Endothelial cell of umbilical vein (primary cell): ENCODE results near the gene CREG1. TPM values are rescaled to one million over a fixed set of nuclear protein-coding genes. Genes with fewer than 3 reads are reported as not detected.

Experiments used
- BruUV-seq: library from RNA; stranded (reverse); fragments of 400-500 nt; replicated peaks from 2 replicates; lab custom pipeline; 2021; lab: Mats Ljungman, UMichigan
- CTCF ChIA-PET: fragments of 300-600, 350-600 bp; sonication (Branson Sonifier 250); formaldehyde crosslinking; loops from one replicate; lab custom pipeline; 2021; ENCODE audit warnings: antibody characterized with exemption, inconsistent platforms; lab: Charles Lee
- POLR2A ChIA-PET: fragments of 300-600, 350-600 bp; sonication (Branson Sonifier 250); formaldehyde crosslinking; loops from one replicate; lab custom pipeline; 2021; ENCODE audit warnings: antibody characterized with exemption, inconsistent platforms; lab: Charles Lee
- DNase-seq: peaks from one replicate; pipeline ENCODE4 v3.0.0-alpha.2; 2011; ENCODE audit warnings: low read depth, low spot score
- FAIRE-seq: peaks from 2 replicates; lab custom pipeline; 2011; peaks lifted over from hg19 to GRCh38; lab: Jason Lieb, UNC
- H2AFZ ChIP-seq: 2 replicates; pipeline ENCODE4 v1.6.0; 2012; ENCODE audit warnings: low read depth, low read length, control low read depth, inconsistent platforms
- H3K27ac ChIP-seq: 2 replicates; pipeline ENCODE4 v1.5.1; 2011; ENCODE audit warnings: low read depth, mild to moderate bottlenecking, control low read depth, low read length, moderate library complexity; ENCODE audit not compliant: insufficient read depth
- H3K27me3 ChIP-seq, 2 experiments: 2 replicates each; pipeline versions ENCODE4 v1.6.0 to v1.6.1; 2011; ENCODE audit warnings: low read length in 2 of 2, mixed read lengths in 1 of 2; ENCODE audit not compliant: control insufficient read depth in 2 of 2, insufficient read depth in 2 of 2
- H3K36me3 ChIP-seq, 2 experiments: 2 replicates in 1 of 2; 3 replicates in 1 of 2; pipeline ENCODE4 v1.5.1; 2011; ENCODE audit warnings: low read length in 2 of 2, mild to moderate bottlenecking in 1 of 2, moderate library complexity in 1 of 2; ENCODE audit not compliant: control insufficient read depth in 2 of 2, insufficient read depth in 2 of 2; ENCODE audit errors: extremely low read depth in 1 of 2
- H3K4me1 ChIP-seq: 3 replicates; pipeline ENCODE4 v1.5.1; 2011; ENCODE audit warnings: mild to moderate bottlenecking, low read length; ENCODE audit not compliant: control insufficient read depth, insufficient read depth; ENCODE audit errors: extremely low read depth
- H3K4me2 ChIP-seq: 2 replicates; pipeline ENCODE4 v1.6.1; 2011; ENCODE audit warnings: low read length, control low read depth, mixed read lengths; ENCODE audit not compliant: insufficient read depth
- H3K4me3 ChIP-seq, 3 experiments: fragments of 200-600 bp in 1 of 3; sonication (generic), shearing (Covaris generic) in 1 of 3; replicated peaks in 1 of 3; 2 replicates each; pipeline ENCODE4 v1.5.1; 2011 to 2016; ENCODE audit warnings: control low read depth in 3 of 3, low read length in 3 of 3, mild to moderate bottlenecking in 2 of 3, inconsistent platforms in 1 of 3, low read depth in 1 of 3, moderate library complexity in 1 of 3; ENCODE audit not compliant: insufficient read depth in 1 of 3
- H3K79me2 ChIP-seq: 2 replicates; pipeline ENCODE4 v1.6.0; 2012; ENCODE audit warnings: low read length, inconsistent platforms; ENCODE audit not compliant: control insufficient read depth, insufficient read depth
- H3K9ac ChIP-seq: replicated peaks from 2 replicates; pipeline ENCODE3; 2011; ENCODE audit warnings: low read length, control low read depth; ENCODE audit not compliant: insufficient read depth; ENCODE audit errors: extremely low read depth
- H3K9me1 ChIP-seq: replicated peaks from 3 replicates; pipeline ENCODE4 v1.6.0; 2011; ENCODE audit warnings: mild to moderate bottlenecking, low read length; ENCODE audit not compliant: control insufficient read depth, insufficient read depth; ENCODE audit errors: extremely low read depth
- H3K9me3 ChIP-seq: replicated peaks from 2 replicates; pipeline ENCODE4 v1.5.1; 2012; ENCODE audit warnings: low read length, inconsistent platforms; ENCODE audit not compliant: control insufficient read depth, insufficient read depth
- H4K20me1 ChIP-seq: replicated peaks from 2 replicates; pipeline ENCODE3; 2011; ENCODE audit warnings: mild to moderate bottlenecking, low read length; ENCODE audit not compliant: control insufficient read depth, insufficient read depth; ENCODE audit errors: extremely low read depth
- CTCF ChIP-seq, 2 donors: IDR thresholded peaks; 1 replicate in 1 of 2; 2 replicates in 1 of 2; pipeline ENCODE4 v1.5.1; 2011; ENCODE audit warnings: low read length in 2 of 2, mild to moderate bottlenecking in 2 of 2, moderate library complexity in 2 of 2, control low read depth in 1 of 2, inconsistent platforms in 1 of 2, low read depth in 1 of 2; ENCODE audit not compliant: insufficient read depth in 1 of 2; ENCODE audit errors: extremely low read depth in 1 of 2
- EZH2 ChIP-seq: IDR thresholded peaks from 2 replicates; pipeline ENCODE4 v1.6.1; 2012; ENCODE audit warnings: borderline replicate concordance, low read depth, mild to moderate bottlenecking, moderate library complexity, low read length, inconsistent platforms; ENCODE audit not compliant: severe bottlenecking
- FOS ChIP-seq: IDR thresholded peaks from 2 replicates; pipeline ENCODE4 v1.6.1; 2011; ENCODE audit warnings: mild to moderate bottlenecking, low read length, moderate library complexity, borderline replicate concordance; ENCODE audit not compliant: insufficient read depth
- GATA2 ChIP-seq: IDR thresholded peaks from 2 replicates; pipeline ENCODE4 v1.7.0; 2011; ENCODE audit warnings: low read depth, mild to moderate bottlenecking, moderate library complexity, mixed read lengths, low read length; ENCODE audit not compliant: insufficient read length, insufficient read depth
- JUN ChIP-seq: IDR thresholded peaks from 2 replicates; pipeline ENCODE4 v1.6.1; 2011; ENCODE audit warnings: borderline replicate concordance, low read depth; ENCODE audit not compliant: insufficient read length, insufficient read depth
- MAX ChIP-seq: IDR thresholded peaks from 2 replicates; pipeline ENCODE4 v1.6.1; 2011; ENCODE audit not compliant: insufficient read depth, insufficient read length
- MYC ChIP-seq: IDR thresholded peaks from one replicate; pipeline ENCODE4 v1.6.1; 2011; ENCODE audit warnings: mild to moderate bottlenecking, low read depth, low read length
- POLR2A ChIP-seq: IDR thresholded peaks from 2 replicates; pipeline ENCODE4 v1.6.1; 2012; ENCODE audit warnings: low read depth, mild to moderate bottlenecking, control low read depth, low read length
- POLR2AphosphoS5 ChIP-seq: IDR thresholded peaks from 2 replicates; pipeline ENCODE4 v1.6.1; 2012; ENCODE audit warnings: low read depth, mild to moderate bottlenecking, control low read depth, low read length, moderate library complexity; ENCODE audit not compliant: insufficient read depth
- dilution Hi-C: fragments of 300-500 bp; cut with MboI; formaldehyde crosslinking; loops from one replicate; pipeline ENCODE4 v1.15.0; 2019; ENCODE audit warnings: low sequenced_read_pairs; ENCODE audit not compliant: extremely low pct_ligation_motif_present
- intact Hi-C: fragments of 100-400 bp; cut with micrococcal nuclease; formaldehyde crosslinking; loops from one replicate; pipeline ENCODE4 v1.10.0; 2022
- polyA plus RNA-seq, 4 experiments: library from polyadenylated mRNA; depleted of rRNA in 3 of 4; stranded (reverse) in 3 of 4; unstranded in 1 of 4; fragments of >200 nt; gene quantifications; 2 replicates each; pipeline versions ENCODE4 v1.2.1 to v1.2.3, GENCODE V29; 2011 to 2012; ENCODE audit warnings: missing spikeins in 1 of 4
- total RNA-seq: library from RNA; stranded (reverse); gene quantifications from 2 replicates; pipeline ENCODE4 v1.2.3, GENCODE V29; 2021

Gene CREG1
- total and polyA plus RNA-seq, 2 donors (not counting 3 experiments of a cell fraction or from before 2014, with no cell fraction given) = 10.3 to 15.8 TPM

DNA sequence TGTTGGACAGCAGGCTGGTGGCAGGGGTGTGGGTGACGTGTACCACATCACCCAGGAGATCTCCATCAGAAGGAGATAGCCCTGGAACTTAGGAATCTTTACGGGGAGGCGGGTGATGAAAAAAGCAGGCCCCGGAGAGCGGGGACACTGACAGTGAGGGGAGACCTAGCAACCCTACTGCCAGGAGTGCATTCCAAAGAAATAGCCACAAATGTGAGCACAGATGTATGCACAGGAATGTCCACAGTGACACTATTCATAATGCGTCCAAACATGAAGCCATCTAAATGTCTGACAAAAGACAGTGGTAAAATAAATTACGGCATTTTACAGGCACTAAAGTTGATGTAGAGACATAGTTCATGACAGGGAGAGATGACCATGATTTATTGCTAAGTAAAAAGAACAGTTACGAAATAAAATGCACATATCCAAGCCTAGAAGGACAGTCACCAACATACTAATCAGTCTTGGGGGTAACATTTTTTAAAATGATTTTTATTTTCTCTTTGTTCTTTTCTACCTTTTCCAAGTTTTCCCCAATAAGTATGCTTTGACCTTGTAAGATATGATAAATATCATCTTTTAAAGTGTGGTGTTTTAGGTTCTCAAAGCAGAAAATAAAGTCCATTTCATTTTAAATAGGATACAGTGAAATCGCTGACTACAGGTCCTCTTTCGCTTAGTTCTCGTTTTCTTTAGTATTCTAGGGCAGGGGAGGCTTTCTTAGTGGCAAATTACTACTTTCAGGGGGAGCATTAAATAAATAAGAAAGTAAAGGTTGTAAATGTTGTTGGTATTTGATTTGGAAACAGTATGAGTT lies 56.6 kb downstream of the CREG1 start:
- H3K36me3 ChIP-seq = no peaks in the 10 kb centered on the region
- POLR2A ChIA-PET = no interaction called here
- H3K9me3 ChIP-seq = no peaks in the 10 kb centered on the region
- TF ChIP-seq CTCF (IDR thresholded peaks at IDR 0.05; ENCODE audit: extremely low read depth in 1 of 2, insufficient read depth in 1 of 2, low read depth in 1 of 2, low read length in 2 of 2) (no peak), EZH2 (no peak), POLR2A (no peak), POLR2AphosphoS5 (no peak), GATA2 (no peak), MAX (no peak), FOS (no peak), MYC (no peak), JUN (no peak)
- intact Hi-C loops (no loop called here), dilution Hi-C loops (no loop called here)
- H3K27ac ChIP-seq = no peak overlapping the region
- no peak overlapping the region for H3K4me2 ChIP-seq
- DNase-seq (no peak), FAIRE-seq (no peak)
- no TSS peak for BruUV-seq
- H3K79me2 ChIP-seq = no peaks in the 10 kb centered on the region
- H2AFZ ChIP-seq = no peak overlapping the region
- no peaks in the 10 kb centered on the region for H3K9me1 ChIP-seq
- H3K4me3 ChIP-seq = no peak overlapping the region
- peaks cover 5 to 6% of the 10 kb centered on the region in 2 experiments for H3K27me3 ChIP-seq
- no peaks in the 10 kb centered on the region for H3K4me1 ChIP-seq
- CTCF ChIA-PET = no interaction called here
- no peaks in the 10 kb centered on the region for H4K20me1 ChIP-seq
- no peak overlapping the region for H3K9ac ChIP-seq
